Motor neuron (in vitro differentiated cells): ENCODE measurements around the gene SLC29A1. TPM values are rescaled to one million over a fixed set of nuclear protein-coding genes. Genes with fewer than 3 reads are reported as not detected.

ENCODE experiments used
- ATAC-seq, 8 experiments: fragments of 200-7000 bp; cut with Tn5 transposase; replicated peaks in 6 of 8; 2 replicates each; pipeline ENCODE4 v1.8.0; 2021; ENCODE audit warnings: mild to moderate bottlenecking in 8 of 8, moderate library complexity in 8 of 8
- H3K27ac ChIP-seq, 2 donors: fragments of 250-450 bp; sonication (Bioruptor Pico); 2 replicates each; pipeline ENCODE4 v1.9.0; 2021; ENCODE audit warnings: antibody characterized with exemption in 2 of 2, mild to moderate bottlenecking in 2 of 2, moderate library complexity in 1 of 2
- H3K4me1 ChIP-seq, 2 donors: fragments of 250-450 bp; sonication (Bioruptor Pico); replicated peaks in 1 of 2; 2 replicates each; pipeline ENCODE4 v1.6.1; 2021; ENCODE audit warnings: antibody characterized with exemption in 2 of 2, mild to moderate bottlenecking in 2 of 2, moderate library complexity in 1 of 2
- H3K4me3 ChIP-seq, 5 donors: fragments of 250-450 bp; sonication (Bioruptor Pico); 2 replicates each; pipeline ENCODE4 v1.9.0; 2021; ENCODE audit warnings: antibody characterized with exemption in 5 of 5, mild to moderate bottlenecking in 5 of 5, moderate library complexity in 4 of 5
- WGBS, 10 experiments: fragments of 450-650 bp; shearing (Covaris generic); methylation state at CpG; one replicate each; pipeline ENCODE4 v1.0.0; 2022; 5-methylcytosine and 5-hydroxymethylcytosine counted together
- in situ Hi-C, 9 experiments: fragments of 400-800 bp; cut with MboI; loops; one replicate each; pipeline ENCODE4 v1.15.0; 2021; ENCODE audit warnings: low sequenced_read_pairs in 9 of 9, low pct_unique_long_range_greater_than_20kb in 2 of 9; ENCODE audit not compliant: unreplicated experiment in 9 of 9
- total RNA-seq, 8 experiments: library from RNA; unstranded; fragments of 300-600 nt; gene quantifications; 2 replicates each; pipeline versions ENCODE4 v1.2.3 to v1.2.4, GENCODE V29; 2022

SLC29A1 gene
- total RNA-seq, 8 experiments from 2014 or later, result 3.8 to 58.8 (median 24.4) TPM

- in situ Hi-C loops, result loop anchor here in 1 of 9 experiments (10.0 kb wide), 1 partner anchor 62 kb away; no protein-coding TSS in a partner anchor
- H3K4me3 ChIP-seq, result no peak overlapping the region
- peaks cover 29 to 48% of the 10 kb centered on the region in 2 donors for H3K4me1 ChIP-seq
- ATAC-seq, result no peak
- no peak overlapping the region for H3K27ac ChIP-seq
- 0 to 100% (median 93%) methylated on average over 1 to 15 of the region's 23 CpGs; no CpG with 5 or more reads in 1 of the 10 experiments for WGBS, 10 experiments
Measured at GRCh38 chr6:44272999-44273566, 49.7 kb downstream of the SLC29A1 start.

GRCh38 chr6:44273617-44274016, 50.2 kb downstream of the SLC29A1 start:
- in situ Hi-C loops, result loop anchor here in 1 of 9 experiments (10.0 kb wide), 1 partner anchor 61 kb away; no protein-coding TSS in a partner anchor
- Histone ChIP-seq H3K4me1 (peaks cover 23 to 42% of the 10 kb centered on the region in 2 donors), H3K4me3 (no peak overlapping the region), H3K27ac (no peak overlapping the region)
- WGBS, 10 experiments, result 0 to 100% methylated on average over 1 of the region's 1 CpG; no CpG with 5 or more reads in 8 of the 10 experiments
- ATAC-seq, result no peak

GRCh38 chr6:44275271-44275748, 51.9 kb downstream of the SLC29A1 start:
- no peak overlapping the region for H3K27ac ChIP-seq

GRCh38 chr6:44275749-44276648, 52.6 kb downstream of the SLC29A1 start:
- WGBS, 10 experiments, result 7 to 89% (median 86%) methylated on average over 3 to 5 of the region's 109 CpGs; no CpG with 5 or more reads in 7 of the 10 experiments
- Histone ChIP-seq H3K4me1 (peaks cover 11 to 26% of the 10 kb centered on the region in 2 donors), H3K4me3 (no peak overlapping the region), H3K27ac (peak overlapping the region in 1 of 2 donors; percentile 61)
- in situ Hi-C loops, result loop anchor here in 1 of 9 experiments (10.0 kb wide), 1 partner anchor 59 kb away; no protein-coding TSS in a partner anchor
- ATAC-seq, result peak in 4 of 8 experiments; percentile 29 to 94 (median 88)

More at GRCh38 chr6:44275271-44275748, 51.9 kb downstream of the SLC29A1 start:
- no peak overlapping the region for H3K4me3 ChIP-seq
- peaks cover 11 to 26% of the 10 kb centered on the region in 2 donors for H3K4me1 ChIP-seq
- in situ Hi-C loops, result loop anchor here in 1 of 9 experiments (10.0 kb wide), 1 partner anchor 59 kb away; no protein-coding TSS in a partner anchor
- no peak for ATAC-seq
- WGBS, 10 experiments, result 93 to 100% (median 99%) methylated on average over 1 to 36 of the region's 59 CpGs; no CpG with 5 or more reads in 3 of the 10 experiments

GRCh38 chr6:44276667-44277640, 53.6 kb downstream of the SLC29A1 start:
- H3K4me1 ChIP-seq, result peaks cover 4 to 21% of the 10 kb centered on the region in 2 donors
- no peak overlapping the region for H3K4me3 ChIP-seq
- in situ Hi-C loops, result loop anchor here in 1 of 9 experiments (10.0 kb wide), 1 partner anchor 58 kb away; no protein-coding TSS in a partner anchor
- 50 to 100% (median 72%) methylated on average over 1 to 6 of the region's 23 CpGs; no CpG with 5 or more reads in 3 of the 10 experiments for WGBS, 10 experiments
- H3K27ac ChIP-seq, result peak overlapping the region in 1 of 2 donors; percentile 61
- no peak for ATAC-seq

- peaks cover 0 to 16% of the 10 kb centered on the region in 2 donors for H3K4me1 ChIP-seq
- WGBS, 10 experiments, result 0 to 100% (median 78%) methylated on average over 1 to 2 of the region's 7 CpGs; no CpG with 5 or more reads in 6 of the 10 experiments
- ATAC-seq, result no peak
- no peak overlapping the region for H3K27ac ChIP-seq
- in situ Hi-C loops, result loop anchor here in 1 of 9 experiments (10.0 kb wide), 1 partner anchor 57 kb away; no protein-coding TSS in a partner anchor
- no peak overlapping the region for H3K4me3 ChIP-seq
Measured at GRCh38 chr6:44277763-44278162, 54.4 kb downstream of the SLC29A1 start.

- Histone ChIP-seq H3K27ac (no peak overlapping the region), H3K4me3 (no peak overlapping the region), H3K4me1 (peaks cover 0 to 16% of the 10 kb centered on the region in 2 donors)
- WGBS, 10 experiments, result 0 to 80% (median 50%) methylated on average over 1 to 3 of the region's 3 CpGs; no CpG with 5 or more reads in 3 of the 10 experiments
- in situ Hi-C loops, result loop anchor here in 1 of 9 experiments (10.0 kb wide), 1 partner anchor 56 kb away; no protein-coding TSS in a partner anchor
- no peak for ATAC-seq
Measured at GRCh38 chr6:44278315-44278714, 54.9 kb downstream of the SLC29A1 start.

GRCh38 chr6:44278774-44279697, 55.6 kb downstream of the SLC29A1 start:
- in situ Hi-C loops, result loop anchor here in 1 of 9 experiments (10.0 kb wide), 1 partner anchor 56 kb away; no protein-coding TSS in a partner anchor
- Histone ChIP-seq H3K4me3 (no peak overlapping the region), H3K4me1 (peaks cover 0 to 16% of the 10 kb centered on the region in 2 donors), H3K27ac (no peak overlapping the region)
- peak in 5 of 8 experiments; percentile 71 to 93 (median 77) for ATAC-seq
- WGBS, 10 experiments, result 20 to 100% (median 60%) methylated on average over 1 to 4 of the region's 9 CpGs; no CpG with 5 or more reads in 2 of the 10 experiments
